CD4-positive, alpha-beta T cell treated with Interleukin-17A for 4 hours (primary cell): ENCODE measurements around the gene KRT6A.
"Not testable (repeated sequence)": the region's sequence is repeated elsewhere in the genome, so short reads cannot be mapped to it uniquely, and the experiment has no call there.

Experiments
- DNase-seq: peaks from one replicate; pipeline ENCODE4 v3.0.0-alpha.2; 2020; ENCODE audit warnings: mixed read lengths

KRT6A gene

DNA sequence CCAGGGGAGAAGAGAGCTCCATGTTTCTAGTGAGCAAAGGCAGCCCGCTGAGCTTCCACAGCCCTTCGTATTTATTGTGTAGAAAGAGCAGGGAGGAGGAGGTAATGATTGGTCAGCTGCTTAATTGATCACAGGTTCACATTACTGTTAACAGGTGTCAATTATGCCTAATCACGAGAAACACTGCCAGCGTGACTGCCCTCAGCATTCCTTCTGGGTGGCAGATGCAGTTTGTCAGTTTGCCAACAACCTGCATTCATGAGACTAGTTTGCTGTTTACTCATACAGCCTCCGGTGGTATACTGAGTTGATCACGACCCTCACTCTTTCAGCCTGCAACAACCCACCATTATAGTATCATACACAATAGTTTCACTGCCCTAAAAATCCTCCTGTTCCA is 7.5 kb upstream of the KRT6A start:
- not testable (repeated sequence) for DNase-seq

DNA sequence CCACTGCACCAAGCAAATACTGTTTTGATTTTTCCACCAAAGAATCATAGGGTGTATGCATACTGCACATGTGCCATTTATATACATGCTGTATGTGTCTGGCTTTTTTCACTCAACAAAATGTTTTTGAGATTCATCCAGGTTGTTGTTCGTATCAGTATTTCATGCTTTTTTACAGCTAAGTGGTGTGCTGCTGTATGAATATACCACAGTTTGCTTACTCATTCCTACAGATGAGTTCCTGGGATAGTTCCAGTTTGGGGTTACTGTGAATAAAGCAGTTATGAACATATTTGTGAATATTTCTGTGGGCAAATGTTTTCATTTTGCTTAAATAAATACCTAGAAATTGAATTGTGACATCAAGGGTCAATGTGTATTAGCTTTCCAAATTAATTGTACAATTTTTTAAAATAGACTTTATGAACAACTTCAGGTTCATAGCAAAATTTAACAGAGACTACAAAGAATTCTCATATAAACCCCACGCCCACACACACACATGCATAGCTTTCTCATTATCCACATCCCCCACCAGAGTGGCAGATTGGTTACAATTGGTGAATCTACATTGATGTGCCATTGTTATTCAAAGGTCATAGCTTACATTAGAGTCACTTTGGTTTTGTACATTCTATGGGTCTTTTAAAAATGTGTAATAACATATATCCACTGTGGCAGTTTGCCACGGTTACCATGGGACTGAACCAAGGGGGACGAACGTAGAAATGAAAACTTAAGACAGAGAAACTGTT is 6.9 kb upstream of the KRT6A start:
- no peak for DNase-seq

DNA sequence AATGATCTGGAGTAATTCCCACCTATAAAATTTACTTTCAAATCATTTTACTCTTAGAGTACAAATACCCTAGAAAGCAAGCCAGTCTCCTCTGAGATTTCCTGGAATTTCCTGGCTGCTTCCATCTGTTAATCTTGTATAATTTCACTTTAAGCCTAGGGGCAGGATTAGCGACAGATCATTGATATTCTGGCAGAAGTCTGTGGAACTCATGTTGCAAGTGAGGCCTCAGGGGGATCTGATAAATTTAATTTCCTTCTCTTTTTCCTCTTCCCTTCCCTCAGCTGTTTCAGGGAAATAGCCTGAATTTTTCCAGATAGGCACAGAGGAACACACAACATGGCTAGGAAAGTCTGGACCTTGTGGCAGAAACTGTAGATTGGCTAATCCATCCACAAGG is 5.9 kb upstream of the KRT6A start:
- DNase-seq, result no peak

DNA sequence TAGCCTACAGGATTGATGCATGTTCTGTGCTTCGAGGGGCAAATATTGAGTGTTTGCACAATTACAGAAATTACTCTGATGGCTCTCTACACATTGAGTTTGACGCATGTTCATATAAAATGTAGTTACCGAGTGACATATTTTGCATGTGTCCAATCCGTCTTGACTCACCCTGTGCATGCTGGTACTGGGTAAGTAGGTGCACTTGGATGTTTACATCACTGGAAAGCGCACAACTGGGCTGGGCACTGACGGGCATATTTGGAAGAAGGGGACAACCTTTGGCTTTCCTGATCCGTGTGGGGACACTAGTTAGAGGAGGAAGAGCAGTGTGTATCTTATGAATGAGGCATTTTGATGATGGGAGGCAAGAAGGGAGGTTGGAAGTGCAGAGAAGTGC is 4.9 kb upstream of the KRT6A start:
- no peak for DNase-seq

DNA sequence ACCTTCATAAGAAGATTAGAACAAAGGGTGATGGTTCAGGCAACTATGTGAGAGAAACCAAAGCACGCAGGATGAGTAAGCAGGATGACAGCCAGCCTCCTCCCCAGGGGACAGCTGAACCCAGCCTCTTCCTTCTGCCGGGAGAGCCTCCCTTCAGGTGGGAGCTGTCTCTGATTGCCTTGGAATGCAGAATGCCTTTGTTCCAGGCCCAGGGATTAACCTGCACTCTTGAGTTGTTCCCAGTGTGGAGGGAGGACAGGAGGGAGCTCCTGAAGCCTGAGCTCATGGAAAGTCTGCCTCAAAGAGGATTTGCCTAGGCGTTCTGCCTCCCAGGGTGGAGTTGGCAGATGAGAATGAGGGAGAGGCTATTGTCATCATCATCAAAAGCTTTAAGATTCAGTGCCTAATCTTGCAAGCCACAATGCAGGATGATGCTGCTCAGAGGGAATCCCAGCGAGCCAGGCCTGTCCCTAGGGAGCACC is 3.6 kb upstream of the KRT6A start:
- no peak for DNase-seq

DNA sequence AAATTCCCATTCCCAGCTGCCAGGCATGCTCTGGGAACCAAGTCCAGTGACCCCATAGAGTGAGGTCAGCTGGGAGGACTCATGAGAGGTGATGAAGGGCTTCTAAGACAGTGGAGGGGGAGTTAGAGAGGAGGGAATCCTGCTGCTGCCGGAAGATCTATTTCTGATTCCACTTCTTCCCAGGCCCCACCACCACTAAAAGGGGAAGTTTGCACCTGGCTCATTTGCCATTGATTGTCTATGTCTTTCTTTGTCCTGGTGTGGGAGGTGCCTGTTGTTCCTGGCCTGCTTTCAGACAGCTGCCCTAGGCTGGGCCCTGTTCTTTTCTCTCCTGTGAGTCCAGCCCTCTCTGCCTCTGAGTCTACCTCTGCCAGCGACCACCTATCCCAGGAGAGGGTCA is 3.0 kb upstream of the KRT6A start:
- DNase-seq, result no peak

DNA sequence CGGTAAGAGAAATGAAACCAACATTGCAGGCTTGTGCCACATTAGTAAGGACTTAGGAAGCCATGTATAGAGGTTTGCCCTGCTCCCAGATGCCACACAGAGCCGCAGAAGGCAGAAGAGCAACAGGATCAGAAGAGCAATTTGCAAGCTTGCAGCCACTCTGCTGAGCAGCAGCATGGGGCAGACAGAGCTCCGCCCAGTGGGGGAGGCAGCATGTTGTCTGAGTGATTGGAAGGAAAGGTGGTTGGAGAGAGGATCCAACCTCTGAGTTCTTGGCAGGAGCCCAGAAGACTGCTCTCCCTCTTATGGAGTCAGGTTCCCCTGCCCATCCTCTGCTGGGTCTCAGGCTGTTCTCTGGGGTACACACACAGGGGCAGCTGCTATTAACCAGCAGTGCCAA is 2.3 kb upstream of the KRT6A start:
- no peak for DNase-seq

DNA sequence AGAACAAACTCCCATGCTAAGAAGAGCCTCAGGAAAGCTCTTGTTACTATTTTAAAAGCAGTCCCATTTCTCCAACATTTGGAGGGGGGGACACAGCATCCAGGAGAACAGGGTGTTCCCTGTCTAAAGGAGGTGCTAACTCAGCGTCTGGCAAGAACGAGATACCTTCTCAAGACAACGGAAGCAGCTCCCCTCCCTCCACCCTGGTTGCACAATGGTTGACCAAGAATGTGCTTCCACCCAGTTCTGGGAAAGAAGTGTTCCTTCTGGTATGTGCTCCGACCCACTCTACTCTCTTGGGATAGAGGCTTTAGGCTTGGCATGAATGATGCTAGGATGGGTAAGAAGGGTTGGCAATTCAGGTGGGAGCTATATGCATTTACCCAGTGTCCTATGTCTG is 1.5 kb upstream of the KRT6A start:
- no peak for DNase-seq

DNA sequence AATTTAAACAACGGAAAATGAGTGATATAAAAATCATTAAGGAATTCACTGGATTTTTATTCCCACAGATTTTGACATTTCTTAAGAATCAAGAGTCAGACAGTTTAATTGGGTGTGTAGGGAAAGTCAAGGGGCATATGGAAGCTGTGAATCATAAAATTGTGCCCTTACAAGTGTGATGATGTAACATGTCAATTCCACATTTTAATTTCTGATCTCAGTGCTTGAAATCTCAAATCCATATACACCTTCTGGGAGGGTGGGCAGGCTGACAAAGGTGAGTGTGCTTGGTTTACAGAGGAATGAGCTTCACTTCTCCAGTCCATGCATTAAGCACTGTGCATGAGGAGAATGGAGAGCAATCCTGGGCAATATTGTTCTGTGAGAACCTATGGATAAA is 1.0 kb upstream of the KRT6A start:
- DNase-seq, result no peak

DNA sequence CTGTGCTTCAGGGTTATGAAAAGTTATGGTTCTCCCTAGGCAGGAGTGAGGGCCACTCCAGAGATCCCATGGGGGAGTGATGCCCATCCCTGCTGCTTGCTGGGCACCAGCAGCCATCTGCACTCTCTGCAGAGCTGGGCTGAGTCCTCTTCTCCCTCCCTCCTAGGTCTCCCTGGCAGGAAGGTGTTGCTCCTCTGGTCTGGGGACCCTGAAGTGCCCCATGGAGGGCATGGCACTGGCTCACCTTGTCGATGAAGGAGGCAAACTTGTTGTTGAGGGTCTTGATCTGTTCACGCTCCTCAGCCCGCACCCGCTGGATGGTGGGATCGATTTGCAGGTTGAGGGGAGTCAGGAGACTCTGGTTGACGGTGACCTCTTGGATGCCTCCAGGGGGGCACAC is 652 bp downstream of the KRT6A start:
- DNase-seq, result not testable (repeated sequence)

DNA sequence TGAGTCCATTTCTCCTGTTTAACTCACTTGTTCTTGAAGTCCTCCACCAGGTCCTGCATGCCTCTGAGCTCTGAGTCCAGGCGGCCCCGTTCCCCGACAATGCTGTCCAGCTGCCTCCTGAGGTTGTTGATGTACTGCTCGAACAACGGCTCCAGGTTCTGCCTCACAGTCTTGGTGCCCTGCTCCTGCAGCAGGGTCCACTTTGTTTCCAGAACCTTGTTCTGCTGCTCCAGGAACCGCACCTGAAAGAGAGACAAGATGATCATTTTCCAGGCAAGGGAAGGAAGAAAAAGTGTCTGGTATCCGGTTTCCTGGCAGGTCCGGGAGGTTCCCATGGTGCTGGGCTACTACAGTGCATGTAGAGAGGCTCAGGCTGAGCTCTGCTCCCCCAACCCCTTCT is 1.6 kb downstream of the KRT6A start:
- not testable (repeated sequence) for DNase-seq

DNA sequence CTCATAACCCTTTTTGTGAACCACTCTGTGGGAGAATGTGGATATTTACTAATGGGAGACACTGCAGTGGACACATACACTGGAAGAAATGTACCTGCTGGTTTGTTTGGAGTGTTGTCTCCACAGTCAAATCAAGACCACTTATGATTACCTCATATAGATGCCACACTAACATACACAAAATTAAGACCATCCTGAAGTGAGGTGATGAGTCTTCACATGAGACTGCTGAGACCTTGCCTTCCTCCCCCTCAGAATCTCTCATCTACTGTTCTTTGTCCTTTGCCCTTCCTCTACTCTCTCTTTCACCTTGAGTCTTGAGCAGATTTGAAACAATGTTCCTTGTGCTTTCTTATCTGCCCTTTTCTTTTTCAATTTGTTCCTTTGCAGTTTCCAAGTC is 4.3 kb downstream of the KRT6A start:
- no peak for DNase-seq

DNA sequence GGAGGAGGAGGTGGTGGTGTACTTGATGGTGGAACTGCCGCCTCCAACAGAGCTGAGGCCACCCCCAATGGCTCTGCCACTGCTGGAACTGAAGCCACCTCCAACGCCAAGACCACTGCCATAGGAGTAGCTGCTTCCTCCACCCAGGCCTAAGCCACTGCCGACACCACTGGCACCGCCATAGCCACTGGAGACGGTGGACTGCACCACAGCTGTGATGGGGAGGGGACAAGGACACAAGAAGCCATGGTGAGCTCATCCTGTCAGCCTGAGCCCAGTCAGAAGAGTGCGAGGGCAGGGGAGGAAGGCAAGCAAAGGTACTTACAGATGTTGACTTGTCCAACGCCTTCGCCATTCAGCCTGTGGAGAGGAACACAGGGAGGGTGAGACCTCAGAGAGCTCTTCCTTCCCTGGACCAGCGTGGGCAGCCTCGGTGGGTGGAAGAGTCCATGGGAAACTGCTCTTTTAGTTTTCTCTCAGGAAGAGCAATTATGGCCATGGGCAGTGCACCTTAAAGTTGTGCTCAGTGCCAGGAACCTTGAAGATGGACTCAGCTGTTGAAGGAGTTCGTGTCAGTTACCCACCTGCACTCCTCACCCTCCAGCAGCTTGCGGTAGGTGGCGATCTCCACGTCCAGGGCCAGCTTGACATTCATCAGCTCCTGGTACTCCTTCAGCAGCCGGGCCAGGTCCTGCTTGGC is 5.2 kb downstream of the KRT6A start:
- DNase-seq, result not testable (repeated sequence)

DNA sequence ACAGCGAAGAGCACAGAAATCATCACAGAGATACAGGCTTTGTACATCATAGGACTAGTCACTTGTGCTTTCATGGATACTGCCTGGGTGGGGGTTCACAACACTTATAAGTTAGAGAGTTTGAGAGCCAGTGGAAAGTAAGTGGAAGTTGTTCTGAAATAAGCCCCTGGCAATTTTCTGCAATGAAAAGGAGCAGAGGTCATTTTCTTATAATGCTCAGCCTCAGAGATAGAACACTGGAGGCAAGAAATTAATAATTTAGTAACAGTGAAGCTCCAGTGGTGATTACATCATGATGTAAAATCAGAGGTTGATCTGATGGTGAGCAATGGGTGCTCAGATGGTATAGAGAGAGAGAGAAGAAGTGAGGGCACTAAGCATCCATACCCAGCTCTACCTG is 5.8 kb downstream of the KRT6A start:
- DNase-seq, result no peak

DNA sequence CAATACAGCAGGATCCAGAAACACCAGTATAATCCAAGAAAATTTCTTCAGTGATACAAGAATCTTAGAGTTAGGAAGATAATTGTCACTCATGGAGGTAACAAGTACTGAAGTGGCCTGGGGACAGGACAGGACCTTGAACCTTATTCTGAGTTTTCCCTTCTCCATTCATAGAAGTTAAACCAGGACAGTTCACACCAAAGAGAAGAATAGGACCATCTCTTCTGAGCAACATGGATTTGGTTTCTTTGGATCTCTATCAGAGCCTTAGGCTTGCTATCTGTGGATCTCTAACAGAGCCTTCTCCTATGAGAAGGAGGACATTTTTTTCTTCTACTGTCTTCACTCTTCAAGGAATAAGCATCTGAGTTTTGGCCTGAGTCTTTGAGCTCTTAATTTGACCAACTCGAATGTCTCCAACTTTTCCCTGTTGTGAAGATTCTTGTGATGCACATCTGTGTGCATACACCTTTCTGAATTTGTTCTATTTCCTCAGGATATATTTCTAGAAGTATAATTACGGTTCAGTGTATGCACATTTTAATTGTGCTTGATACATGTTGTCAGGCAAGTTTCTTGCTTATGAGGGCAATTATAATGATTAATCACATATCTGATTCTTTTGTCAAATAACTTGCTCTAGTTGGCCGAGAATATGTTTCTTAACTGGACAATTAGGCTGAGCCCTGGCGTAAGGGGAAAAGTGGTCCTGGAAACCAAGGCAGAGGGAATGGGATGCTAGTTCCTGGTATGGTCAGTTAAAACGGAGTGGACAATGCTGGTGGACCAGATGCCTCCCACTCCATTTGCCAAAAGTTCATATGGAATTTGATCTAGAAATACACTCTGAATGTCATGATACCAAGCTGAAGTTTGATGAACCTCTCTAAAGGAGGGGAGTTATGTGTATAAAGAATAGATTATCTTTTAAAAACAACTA is 6.6 kb downstream of the KRT6A start:
- no peak for DNase-seq

DNA sequence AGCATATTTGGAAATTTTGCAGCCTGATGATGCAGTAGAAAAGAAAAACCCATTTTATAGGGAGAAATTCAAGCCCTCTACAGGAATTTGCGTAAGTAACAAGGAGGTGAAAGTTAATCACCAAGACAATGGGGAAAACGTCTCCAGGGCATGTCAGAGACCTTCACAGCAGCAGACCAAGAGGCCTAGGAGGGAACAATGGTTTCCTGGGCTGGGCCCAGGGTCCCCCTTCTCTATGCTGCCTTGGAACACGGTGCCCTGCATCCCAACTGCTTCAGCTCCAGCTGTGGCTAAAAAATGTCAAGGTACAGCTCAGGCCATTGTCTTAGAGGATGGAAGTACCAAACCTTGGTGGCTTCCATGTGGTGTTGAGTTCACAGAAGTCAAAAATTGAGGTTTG is 13.0 kb downstream of the KRT6A start:
- no peak for DNase-seq

DNA sequence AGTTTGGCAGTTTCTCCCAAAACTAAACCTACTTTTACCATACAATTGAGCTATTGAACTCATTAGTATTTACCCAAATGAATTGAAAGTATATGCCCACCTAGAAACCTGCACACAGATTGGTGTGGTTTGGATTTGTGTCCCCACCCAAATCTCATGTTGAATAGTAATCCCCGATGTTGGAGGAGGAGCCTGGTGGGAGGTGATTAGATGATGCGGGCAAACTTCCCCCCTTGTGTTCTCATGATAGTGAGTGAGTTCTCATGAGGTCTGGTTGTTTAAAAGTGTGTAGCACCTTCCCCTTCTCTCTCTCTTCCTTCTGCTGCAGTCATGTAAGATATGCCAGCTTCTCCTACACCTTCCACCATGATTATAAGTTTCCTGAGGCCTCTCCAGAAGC is 15.4 kb downstream of the KRT6A start:
- DNase-seq, result no peak

DNA sequence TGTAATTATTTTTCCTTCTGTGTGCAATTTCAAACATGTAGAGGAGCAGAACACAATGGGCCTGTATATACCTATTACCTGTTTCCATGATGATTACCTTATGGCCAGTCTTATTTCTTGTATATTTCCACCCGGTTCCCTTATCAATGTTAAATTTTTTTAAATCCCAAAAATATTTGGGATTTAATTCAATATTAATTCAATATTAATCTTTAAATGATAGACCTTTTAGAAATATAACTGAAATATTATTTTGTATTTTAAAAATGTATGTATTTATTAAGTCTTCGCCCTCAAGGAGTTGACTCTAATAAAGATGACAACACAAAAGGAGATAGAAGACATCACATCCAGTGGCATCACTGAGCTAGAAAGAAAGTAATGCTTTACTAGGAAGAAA is 18.8 kb downstream of the KRT6A start:
- DNase-seq, result no peak

DNA sequence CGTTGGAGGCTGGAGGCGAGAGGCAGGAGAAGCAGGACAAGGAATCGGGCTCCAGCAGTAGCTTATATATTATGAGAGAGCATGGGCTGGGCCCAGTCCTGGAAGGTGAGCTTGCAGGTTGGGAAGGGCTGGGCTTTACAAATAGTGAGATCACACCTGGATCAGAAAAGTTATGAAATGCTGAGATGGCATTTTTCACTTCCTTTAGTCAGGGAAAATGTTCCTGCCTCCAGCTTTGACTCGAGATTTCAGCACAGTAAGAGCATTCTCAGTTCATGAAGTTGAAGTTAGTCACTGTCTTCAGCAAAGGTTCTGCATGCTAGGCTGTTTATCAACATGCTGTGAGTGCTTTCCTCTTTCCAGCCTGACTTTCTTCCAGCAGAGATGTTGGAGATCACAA is 19.3 kb downstream of the KRT6A start, which contains the start of gene KRT6C:
Gene KRT6C (minus strand): TSS at position 38 of the 400 bp plus-strand sequence. CDS start 68 bp downstream, outside the sequence.
- DNase-seq, result no peak

DNA sequence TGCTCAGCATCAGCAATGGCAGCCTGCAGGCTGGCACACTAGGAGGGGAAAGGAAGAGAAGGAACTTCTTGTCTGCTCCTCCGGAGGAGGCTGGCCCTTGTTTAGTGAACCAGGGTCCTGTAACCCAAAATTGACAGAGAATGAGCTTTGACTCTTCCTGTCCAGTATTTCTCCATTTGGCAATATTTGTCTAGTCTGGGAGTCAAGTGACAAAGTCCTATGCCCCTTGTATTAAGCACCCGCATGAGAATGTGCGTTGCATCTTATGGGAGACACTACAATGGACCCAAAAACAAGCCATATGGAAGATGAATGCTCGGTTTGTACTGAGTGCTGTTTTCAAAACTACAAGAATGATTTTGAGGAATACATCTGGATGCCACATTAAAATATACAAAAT is 23.2 kb downstream of the KRT6A start:
- DNase-seq, result no peak

DNA sequence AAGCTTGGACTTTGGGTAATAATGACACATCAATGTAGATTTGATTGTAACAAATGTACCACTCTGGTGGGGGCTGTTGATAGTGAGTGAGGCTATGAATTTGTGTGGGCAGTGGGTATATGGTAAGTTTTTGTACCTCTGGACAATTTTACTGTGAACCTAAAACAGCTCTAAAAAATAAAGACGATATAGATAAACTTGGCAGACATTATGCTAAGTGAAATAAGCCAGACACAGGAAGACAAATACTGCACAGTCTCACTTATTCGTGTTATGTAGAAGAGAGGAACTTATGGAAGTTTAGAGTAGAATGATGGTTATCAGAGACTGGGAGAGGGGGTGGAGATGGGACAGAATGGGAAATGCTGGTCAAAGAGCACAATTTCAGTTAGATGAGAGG is 28.2 kb downstream of the KRT6A start:
- no peak for DNase-seq

DNA sequence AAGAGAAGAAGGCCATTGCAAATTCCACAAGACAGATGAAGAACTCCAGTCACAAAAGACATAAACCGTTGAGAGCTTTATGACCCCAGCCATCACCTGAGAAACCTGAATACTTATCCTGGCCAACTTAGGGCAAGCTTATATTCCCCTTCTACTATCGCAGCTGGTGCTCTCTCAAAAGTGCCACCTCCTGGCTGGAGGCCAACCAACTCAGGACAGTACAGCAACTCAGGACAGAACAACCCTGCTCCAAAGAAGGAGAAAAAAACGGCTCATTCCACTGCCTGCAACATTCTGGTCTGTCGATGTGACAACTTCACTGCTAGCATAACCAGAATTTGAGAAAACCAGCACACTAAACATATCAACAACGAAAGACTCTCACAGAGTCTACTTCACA is 31.4 kb downstream of the KRT6A start:
- DNase-seq, result no peak

DNA sequence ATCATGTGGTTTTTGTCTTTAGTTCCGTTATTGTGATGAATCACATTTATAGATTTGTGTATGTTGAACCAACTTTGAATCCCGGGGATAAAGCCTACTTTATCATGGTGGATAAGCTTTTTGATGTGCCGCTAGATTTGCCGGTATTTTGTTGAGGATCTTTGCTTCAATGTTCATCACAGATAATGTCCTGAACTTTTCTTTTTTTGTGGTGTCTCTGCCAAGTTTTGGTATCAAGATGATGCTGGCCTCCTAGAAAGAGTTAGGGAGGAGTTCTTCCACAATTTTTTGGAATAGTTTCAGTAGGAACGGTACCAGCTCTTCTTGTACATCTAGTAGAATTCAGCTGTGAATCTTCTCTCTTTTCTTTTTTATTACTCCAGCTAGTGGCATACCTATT is 34.2 kb downstream of the KRT6A start:
- no peak for DNase-seq
